ENCODE results near the gene TMEM51. TPM values are rescaled to one million over a fixed set of nuclear protein-coding genes. Genes with fewer than 3 reads are reported as not detected.

TMEM51 gene
- total and polyA plus RNA-seq, 9 of the 15 experiments (the other 6 are each of a cell fraction or from before 2014, with no cell fraction given): 0.06 to 1.4 (median 0.58) TPM

GRCh38 chr1:15264769-15265168 lies 111.2 kb downstream of the TMEM51 start (continued):
- TF ChIP-seq, protein P1, sequence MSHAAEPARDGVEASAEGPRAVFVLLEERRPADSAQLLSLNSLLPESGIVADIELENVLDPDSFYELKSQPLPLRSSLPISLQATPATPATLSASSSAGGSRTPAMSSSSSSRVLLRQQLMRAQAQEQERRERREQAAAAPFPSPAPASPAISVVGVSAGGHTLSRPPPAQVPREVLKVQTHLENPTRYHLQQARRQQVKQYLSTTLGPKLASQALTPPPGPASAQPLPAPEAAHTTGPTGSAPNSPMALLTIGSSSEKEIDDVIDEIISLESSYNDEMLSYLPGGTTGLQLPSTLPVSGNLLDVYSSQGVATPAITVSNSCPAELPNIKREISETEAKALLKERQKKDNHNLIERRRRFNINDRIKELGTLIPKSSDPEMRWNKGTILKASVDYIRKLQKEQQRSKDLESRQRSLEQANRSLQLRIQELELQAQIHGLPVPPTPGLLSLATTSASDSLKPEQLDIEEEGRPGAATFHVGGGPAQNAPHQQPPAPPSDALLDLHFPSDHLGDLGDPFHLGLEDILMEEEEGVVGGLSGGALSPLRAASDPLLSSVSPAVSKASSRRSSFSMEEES (CRISPR knock-in tag; IDR thresholded peaks at IDR 0.05): peak; percentile 51
- TF ChIP-seq POLR2B (IDR thresholded peaks at IDR 0.05; ENCODE audit: low read depth, partially characterized antibody): no peak
- TF ChIP-seq ZNF324 (CRISPR knock-in tag; IDR thresholded peaks at IDR 0.05): peak; percentile 94
- TF ChIP-seq GTF2A2 (tag; IDR thresholded peaks at IDR 0.05): no peak
- no peak for TF ChIP-seq HIVEP1 (CRISPR knock-in tag; IDR thresholded peaks at IDR 0.05)
- no peak for TF ChIP-seq ILK (tag; IDR thresholded peaks at IDR 0.05; ENCODE audit: borderline replicate concordance, low read depth)
- no peak for TF ChIP-seq MCM7 (IDR thresholded peaks at IDR 0.05)
- TF ChIP-seq SMARCA5 (IDR thresholded peaks at IDR 0.05): no peak
- no peak for TF ChIP-seq GATAD2B (IDR thresholded peaks at IDR 0.05; ENCODE audit: borderline replicate concordance)
- no peak for TF ChIP-seq RBM17 (IDR thresholded peaks at IDR 0.05; ENCODE audit: borderline replicate concordance, low read depth, low read length)

Other genes starting within 250 kb of the TMEM51 start
- 1.4 and 3.1 TPM in 2 replicates for gene FHAD1, start 93.5 kb downstream of the TMEM51 start, total RNA-seq (2014; rRNA removed)
- 1.5 and 1.8 TPM in 2 replicates for gene FHAD1, start 93.5 kb downstream of the TMEM51 start, total RNA-seq (2014; rRNA removed; fragmentation: Illumina TruSeq; extraction: Trizol)
- 2.1 and 2.2 TPM in 2 replicates for gene FHAD1, start 93.5 kb downstream of the TMEM51 start, total RNA-seq (2015; rRNA removed; fragmentation: Illumina TruSeq; extraction: Trizol)
- 1.3 and 1.6 TPM in 2 replicates for gene FHAD1, start 93.5 kb downstream of the TMEM51 start, total RNA-seq (2021)
- gene FHAD1, start 93.5 kb downstream of the TMEM51 start, polyA plus RNA-seq (2011; rRNA removed): 0.01 TPM in 1 of 2 replicates, not detected in the other
- gene FHAD1, start 93.5 kb downstream of the TMEM51 start, polyA plus RNA-seq (2014; fragmentation: Illumina TruSeq; extraction: Trizol): 1.4 and 2.1 TPM in 2 replicates
- under 1 TPM; 0.32 to 0.45 TPM for gene FHAD1, start 93.5 kb downstream of the TMEM51 start, polyA plus RNA-seq (2014; fragmentation: Nextera tagmentation; extraction: Ambion mirVana)
- gene FHAD1, start 93.5 kb downstream of the TMEM51 start, polyA plus RNA-seq (2014; rRNA removed): 1.7 and 1.9 TPM in 2 replicates